HCT116 (cell line): ENCODE results near the gene AQP10. TPM values are rescaled to one million over a fixed set of nuclear protein-coding genes. Genes with fewer than 3 reads are reported as not detected.

ENCODE experiments used
- ATAC-seq: fragments of 200-7000 bp; cut with Tn5 transposase; 2 replicates; pipeline ENCODE4 v1.9.1; 2020; ENCODE audit warnings: mild to moderate bottlenecking, moderate library complexity
- BruUV-seq: library from RNA; stranded (reverse); fragments of 400-500 nt; replicated peaks from 2 replicates; lab custom pipeline; 2021; lab: Mats Ljungman, UMichigan
- CTCF ChIA-PET: fragments of 300-600 bp; sonication (Branson Sonifier 250); formaldehyde crosslinking; loops from one replicate; lab custom pipeline; 2021; ENCODE audit warnings: antibody characterized with exemption; lab: Charles Lee
- POLR2A ChIA-PET: fragments of 300-600, 350-600 bp; sonication (Branson Sonifier 250); formaldehyde crosslinking; loops from one replicate; lab custom pipeline; 2021; ENCODE audit warnings: antibody characterized with exemption; lab: Charles Lee
- RAD21 ChIA-PET, 2 experiments: fragments of 300-600 bp; sonication (Branson Sonifier 250); formaldehyde crosslinking; loops; one replicate each; lab custom pipeline; 2023; ENCODE audit warnings: low total read pairs in 2 of 2; ENCODE audit not compliant: uncharacterized antibody in 2 of 2, unreplicated experiment in 2 of 2, low non-redundant PET in 1 of 2; lab: Charles Lee
- DNase-seq: peaks from one replicate; pipeline ENCODE4 v3.0.0-alpha.2; 2010; ENCODE audit warnings: low read depth, low spot score
- H2AFZ ChIP-seq: fragments of 200-600 bp; shearing (Covaris generic), sonication (generic); 2 replicates; pipeline ENCODE4 v1.6.1; 2017; ENCODE audit warnings: low read depth, mixed run types, mixed read lengths, antibody characterized with exemption, low read length; ENCODE audit not compliant: poor library complexity, severe bottlenecking
- H3K27ac ChIP-seq: 2 replicates; pipeline ENCODE4 v1.5.1; 2012; ENCODE audit warnings: low read depth, low read length
- H3K27me3 ChIP-seq: fragments of 200-600 bp; sonication (generic); 2 replicates; pipeline ENCODE4 v1.6.1; 2016; ENCODE audit warnings: mixed run types, low read length, mixed read lengths; ENCODE audit not compliant: insufficient read depth
- H3K36me3 ChIP-seq, 2 experiments: fragments of 200-500 bp in 1 of 2; fragments of 200-600 bp in 1 of 2; sonication (Bioruptor generic) in 1 of 2; sonication (generic) in 1 of 2; 2 replicates each; pipeline versions ENCODE4 v1.5.1 to v1.6.1; 2014 to 2016; ENCODE audit warnings: low read length in 2 of 2, inconsistent platforms in 1 of 2, mixed read lengths in 1 of 2, mixed run types in 1 of 2; ENCODE audit not compliant: insufficient read depth in 2 of 2, control insufficient read depth in 1 of 2
- H3K4me1 ChIP-seq, 2 experiments: fragments of 200-600 bp in 1 of 2; sonication (generic) in 1 of 2; 2 replicates each; pipeline versions ENCODE4 v1.5.1 to v1.6.1; 2012 to 2017; ENCODE audit warnings: low read length in 2 of 2, inconsistent platforms in 1 of 2, mild to moderate bottlenecking in 1 of 2, mixed read lengths in 1 of 2, mixed run types in 1 of 2, moderate library complexity in 1 of 2; ENCODE audit not compliant: insufficient read depth in 2 of 2, control insufficient read depth in 1 of 2
- H3K4me2 ChIP-seq: fragments of 200-600 bp; sonication (generic); 2 replicates; pipeline ENCODE4 v1.6.1; 2017; ENCODE audit warnings: mixed run types, low read length, mixed read lengths
- H3K4me3 ChIP-seq, 2 experiments: fragments of 200-600 bp in 1 of 2; sonication (generic) in 1 of 2; replicated peaks in 1 of 2; 2 replicates each; pipeline ENCODE4 v1.5.1; 2011 to 2016; ENCODE audit warnings: low read length in 2 of 2, control low read depth in 1 of 2, low read depth in 1 of 2, mild to moderate bottlenecking in 1 of 2, mixed read lengths in 1 of 2, mixed run types in 1 of 2
- H3K79me2 ChIP-seq: fragments of 200-600 bp; sonication (generic); 2 replicates; pipeline ENCODE4 v1.6.1; 2017; ENCODE audit warnings: mild to moderate bottlenecking, mixed run types, low read length, moderate library complexity, mixed read lengths; ENCODE audit not compliant: insufficient read depth
- H3K9ac ChIP-seq: fragments of 200-600 bp; sonication (generic); 2 replicates; pipeline ENCODE4 v1.6.1; 2016; ENCODE audit warnings: low read length, mixed read lengths
- H3K9me2 ChIP-seq: fragments of 200-600 bp; sonication (generic), shearing (Covaris generic); 2 replicates; pipeline ENCODE4 v1.6.1; 2017; ENCODE audit warnings: mixed run types, mild to moderate bottlenecking, moderate library complexity; ENCODE audit not compliant: insufficient read depth
- H3K9me3 ChIP-seq, 2 experiments: fragments of 200-500 bp in 1 of 2; fragments of 200-600 bp in 1 of 2; sonication (Bioruptor generic) in 1 of 2; sonication (generic) in 1 of 2; 2 replicates each; pipeline ENCODE4 v1.6.1; 2014 to 2017; ENCODE audit warnings: low read length in 2 of 2, mixed read lengths in 2 of 2, inconsistent platforms in 1 of 2, low read depth in 1 of 2, mild to moderate bottlenecking in 1 of 2, mixed run types in 1 of 2, moderate library complexity in 1 of 2; ENCODE audit not compliant: control insufficient read depth in 1 of 2, insufficient read depth in 1 of 2
- H4K20me1 ChIP-seq: fragments of 200-600 bp; sonication (generic), shearing (Covaris generic); 2 replicates; pipeline ENCODE4 v1.6.1; 2017; ENCODE audit warnings: mixed run types, mild to moderate bottlenecking, moderate library complexity; ENCODE audit not compliant: insufficient read depth
- CEBPB ChIP-seq: IDR thresholded peaks from 2 replicates; pipeline ENCODE4 v1.6.1; 2012; ENCODE audit warnings: low read depth
- CTCF ChIP-seq, 3 experiments: fragments of 200-600 bp in 1 of 3; sonication (generic) in 1 of 3; IDR thresholded peaks in 2 of 3; conservative IDR thresholded peaks in 1 of 3; 2 replicates each; pipeline ENCODE4 v1.5.1; 2012 to 2017; ENCODE audit warnings: low read depth in 2 of 3, low read length in 2 of 3, antibody characterized with exemption in 1 of 3, borderline replicate concordance in 1 of 3, control low read depth in 1 of 3, mild to moderate bottlenecking in 1 of 3, mixed read lengths in 1 of 3, mixed run types in 1 of 3, moderate library complexity in 1 of 3; ENCODE audit not compliant: insufficient read depth in 1 of 3
- JUND ChIP-seq: IDR thresholded peaks from 2 replicates; pipeline ENCODE4 v1.6.1; 2012
- POLR2AphosphoS5 ChIP-seq: IDR thresholded peaks from 2 replicates; pipeline ENCODE4 v1.6.1; 2011; ENCODE audit warnings: mild to moderate bottlenecking, low read depth, low read length, moderate library complexity
- YY1 ChIP-seq: IDR thresholded peaks from 2 replicates; pipeline ENCODE4 v1.6.1; 2011; ENCODE audit warnings: low read length, low read depth, moderate library complexity, mild to moderate bottlenecking; ENCODE audit not compliant: insufficient replicate concordance; ENCODE audit errors: extremely low read depth
- ZBTB33 ChIP-seq: IDR thresholded peaks from 2 replicates; pipeline ENCODE4 v1.6.1; 2011; ENCODE audit warnings: mild to moderate bottlenecking, low read length, moderate library complexity; ENCODE audit not compliant: insufficient replicate concordance; ENCODE audit errors: extremely low read depth
- ZFX ChIP-seq: fragments of 450-650 bp; IDR thresholded peaks from 2 replicates; pipeline ENCODE4 v1.6.1; 2017
- intact Hi-C: fragments of 100-400 bp; cut with micrococcal nuclease; formaldehyde crosslinking; loops from 2 replicates; pipeline ENCODE4 v1.10.0; 2022
- total RNA-seq: library from RNA; stranded (reverse); gene quantifications from one replicate; pipeline ENCODE4 v1.2.1, GENCODE V29; 2021; ENCODE audit not compliant: unreplicated experiment

AQP10 gene
- total RNA-seq, 1 experiment from 2014 or later = not detected

GRCh38 chr1:154358519-154358918 lies 37.6 kb downstream of the AQP10 start:
- no peak overlapping the region for H3K9ac ChIP-seq
- no peak overlapping the region for H3K4me2 ChIP-seq
- H2AFZ ChIP-seq = no peak overlapping the region
- ATAC-seq (no peak), DNase-seq (no peak)
- H3K9me3 ChIP-seq = no peaks in the 10 kb centered on the region
- no peaks in the 10 kb centered on the region for H3K9me2 ChIP-seq
- H3K4me3 ChIP-seq = no peak overlapping the region
- no peaks in the 10 kb centered on the region for H3K27me3 ChIP-seq
- H3K79me2 ChIP-seq = no peaks in the 10 kb centered on the region
- H3K27ac ChIP-seq = no peak overlapping the region
- no TSS peak for BruUV-seq
- H3K4me1 ChIP-seq = peaks cover under 1 to 5% of the 10 kb centered on the region in 2 experiments; a peak in 3 of 4 replicates
- RAD21 ChIA-PET = no interaction called here
- H4K20me1 ChIP-seq = no peaks in the 10 kb centered on the region
- CTCF ChIA-PET = no interaction called here
- intact Hi-C loops = loop anchor here (10.0 kb wide), 1 partner anchor 186 kb away; no protein-coding TSS in a partner anchor
- POLR2A ChIA-PET = no interaction called here
- H3K36me3 ChIP-seq = no peaks in the 10 kb centered on the region
- TF ChIP-seq CEBPB (no peak), YY1 (no peak), ZBTB33 (no peak), JUND (no peak), CTCF (IDR thresholded peaks at IDR 0.05 in 2 of 3, conservative IDR thresholded peaks at IDR 0.05 in 1 of 3; ENCODE audit: borderline replicate concordance in 1 of 3, insufficient read depth in 1 of 3, low read depth in 2 of 3, low read length in 2 of 3) (no peak), ZFX (no peak), POLR2AphosphoS5 (no peak)
